GM12874 (cell line): ENCODE results near the gene ZCCHC13.

ENCODE experiments used
- CTCF ChIP-seq: IDR thresholded peaks from 2 replicates; pipeline ENCODE4 v1.5.1; 2011; ENCODE audit warnings: low read depth, mild to moderate bottlenecking, control low read depth, low read length, moderate library complexity; ENCODE audit not compliant: insufficient read depth

ZCCHC13 gene

DNA sequence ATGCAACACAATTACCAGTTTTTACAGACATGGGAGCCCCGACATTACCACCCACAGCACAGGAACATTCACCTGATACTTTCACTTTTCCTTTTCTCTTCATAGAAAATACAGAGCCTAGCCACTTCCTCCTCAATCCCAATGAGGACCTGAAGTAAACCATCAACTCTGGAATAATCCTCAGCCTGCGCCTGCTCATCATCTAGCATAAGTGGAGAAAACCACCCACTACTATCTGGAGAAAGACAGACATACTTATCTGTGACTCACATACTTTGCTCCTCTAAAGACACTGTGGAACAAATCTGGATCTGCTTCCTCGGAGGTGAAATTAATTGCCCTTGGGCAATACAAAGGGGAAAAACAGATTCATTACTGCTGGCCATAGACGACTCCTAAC is 47.8 kb downstream of the ZCCHC13 start:
- TF ChIP-seq CTCF = no peak

DNA sequence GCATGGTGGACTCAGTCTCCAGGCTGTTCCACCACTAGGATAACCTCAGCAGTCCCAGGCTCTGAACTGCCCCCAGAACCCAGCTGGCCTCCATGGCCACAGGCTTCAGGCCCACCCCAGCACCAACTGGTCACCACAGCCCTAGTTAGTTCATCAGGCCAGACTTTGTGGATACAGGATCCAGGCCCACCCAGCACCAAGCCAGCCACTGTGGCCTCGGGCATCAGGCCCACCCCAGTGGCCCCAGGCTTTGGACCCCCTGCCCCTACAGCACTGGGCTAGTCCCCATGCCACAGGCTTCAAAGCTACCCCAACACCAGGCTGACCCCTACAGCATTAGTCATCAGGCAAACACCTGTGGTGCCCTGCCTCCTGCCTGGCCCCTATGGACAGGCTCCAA is 50.0 kb downstream of the ZCCHC13 start:
- TF ChIP-seq CTCF = no peak
